WTC11 (cell line): ENCODE results near the gene ATP13A5. TPM values are rescaled to one million over a fixed set of nuclear protein-coding genes. Genes with fewer than 3 reads are reported as not detected.
A peak's percentile ranks its signal among the peaks of the same experiment; 100 is the strongest.

Source experiments
- ATAC-seq: fragments of 200-7000 bp; cut with Tn5 transposase; 2 replicates; pipeline ENCODE4 v1.10.0; 2021; ENCODE audit warnings: mild to moderate bottlenecking, moderate library complexity
- CTCF ChIA-PET: fragments of 300-600 bp; sonication (Branson Sonifier 250); formaldehyde crosslinking; loops from one replicate; lab custom pipeline; 2021; ENCODE audit warnings: antibody characterized with exemption; lab: Charles Lee
- POLR2A ChIA-PET: fragments of 350-600 bp; sonication (Branson Sonifier 250); formaldehyde crosslinking; loops from one replicate; lab custom pipeline; 2021; ENCODE audit warnings: antibody characterized with exemption; lab: Charles Lee
- DNase-seq: peaks from one replicate; pipeline ENCODE4 v3.0.0; 2021; ENCODE audit warnings: low spot score
- H3K27ac Mint-ChIP-seq: 2 replicates; pipeline ENCODE4 v1.8.0; 2021; ENCODE audit warnings: mixed read lengths
- H3K27me3 Mint-ChIP-seq: 2 replicates; pipeline ENCODE4 v1.8.0; 2021; ENCODE audit warnings: low read depth, mild to moderate bottlenecking, moderate library complexity, mixed read lengths
- H3K36me3 Mint-ChIP-seq: 2 replicates; pipeline ENCODE4 v1.8.0; 2021; ENCODE audit warnings: mixed read lengths
- H3K4me1 Mint-ChIP-seq: 2 replicates; pipeline ENCODE4 v1.8.0; 2022; ENCODE audit warnings: mixed read lengths
- H3K4me3 Mint-ChIP-seq: 2 replicates; pipeline ENCODE4 v1.8.0; 2021; ENCODE audit warnings: mild to moderate bottlenecking, moderate library complexity, mixed read lengths
- H3K9me3 Mint-ChIP-seq: 2 replicates; pipeline ENCODE4 v1.8.0; 2021; ENCODE audit warnings: mixed read lengths
- ATF6 ChIP-seq: sonication (generic); formaldehyde crosslinking; IDR thresholded peaks from 2 replicates; pipeline ENCODE4 v1.8.1; 2023; ENCODE audit warnings: mild to moderate bottlenecking, missing genetic modification reagents
- ELF4 ChIP-seq: sonication (generic); formaldehyde crosslinking; IDR thresholded peaks from 2 replicates; pipeline ENCODE4 v1.8.1; 2022; ENCODE audit warnings: low read depth, mild to moderate bottlenecking, moderate library complexity, missing genetic modification reagents
- FOXJ3 ChIP-seq: sonication (generic); formaldehyde crosslinking; IDR thresholded peaks from 2 replicates; pipeline ENCODE4 v1.9.0; 2021; ENCODE audit warnings: missing genetic modification reagents, mild to moderate bottlenecking, borderline replicate concordance
- GTF2I ChIP-seq: fragments of 250-450 bp; sonication (Bioruptor Pico); conservative IDR thresholded peaks from 2 replicates; pipeline ENCODE4 v1.4.0; 2021; ENCODE audit warnings: mild to moderate bottlenecking
- KAT7 ChIP-seq: sonication (generic); formaldehyde crosslinking; IDR thresholded peaks from 2 replicates; pipeline ENCODE4 v1.8.1; 2023; ENCODE audit warnings: missing genetic modification reagents, mild to moderate bottlenecking, borderline replicate concordance
- MAX ChIP-seq: sonication (generic); formaldehyde crosslinking; IDR thresholded peaks from 2 replicates; pipeline ENCODE4 v1.8.0; 2022; ENCODE audit warnings: mild to moderate bottlenecking, missing genetic modification reagents
- NFYB ChIP-seq: sonication (generic); formaldehyde crosslinking; conservative IDR thresholded peaks from 2 replicates; pipeline ENCODE4 v1.8.0; 2022; ENCODE audit warnings: low read depth, missing genetic modification reagents
- NR2C2 ChIP-seq: sonication (generic); formaldehyde crosslinking; IDR thresholded peaks from 2 replicates; pipeline ENCODE4 v1.8.0; 2022; ENCODE audit warnings: mild to moderate bottlenecking, missing genetic modification reagents
- NR3C1 ChIP-seq: sonication (generic); formaldehyde crosslinking; conservative IDR thresholded peaks from 2 replicates; pipeline ENCODE4 v1.8.1; 2023; ENCODE audit warnings: low read depth, mild to moderate bottlenecking, missing genetic modification reagents
- OVOL2 ChIP-seq: fragments of 250-450 bp; sonication (Bioruptor Pico); IDR thresholded peaks from 2 replicates; pipeline ENCODE4 v1.9.0; 2021; ENCODE audit warnings: mild to moderate bottlenecking, borderline replicate concordance
- PREB ChIP-seq: sonication (generic); formaldehyde crosslinking; IDR thresholded peaks from 2 replicates; pipeline ENCODE4 v1.8.1; 2022; ENCODE audit warnings: mild to moderate bottlenecking, missing genetic modification reagents, moderate library complexity, borderline replicate concordance
- SMAD4 ChIP-seq: sonication (generic); formaldehyde crosslinking; IDR thresholded peaks from 2 replicates; pipeline ENCODE4 v1.8.0; 2022; ENCODE audit warnings: mild to moderate bottlenecking, missing genetic modification reagents
- SOX15 ChIP-seq: fragments of 250-450 bp; sonication (Bioruptor Pico); IDR thresholded peaks from 2 replicates; pipeline ENCODE4 v1.9.0; 2021; ENCODE audit warnings: mild to moderate bottlenecking
- SP1 ChIP-seq: sonication (generic); formaldehyde crosslinking; conservative IDR thresholded peaks from 2 replicates; pipeline ENCODE4 v1.8.1; 2022; ENCODE audit warnings: missing genetic modification reagents
- TCF7 ChIP-seq: sonication (generic); formaldehyde crosslinking; IDR thresholded peaks from 2 replicates; pipeline ENCODE4 v1.8.0; 2022; ENCODE audit warnings: mild to moderate bottlenecking, low read depth, missing genetic modification reagents, moderate library complexity
- TEAD1 ChIP-seq: sonication (generic); formaldehyde crosslinking; IDR thresholded peaks from 2 replicates; pipeline ENCODE4 v1.8.0; 2022; ENCODE audit warnings: mild to moderate bottlenecking, missing genetic modification reagents
- USF1 ChIP-seq: sonication (generic); formaldehyde crosslinking; IDR thresholded peaks from 2 replicates; pipeline ENCODE4 v1.8.0; 2022; ENCODE audit warnings: mild to moderate bottlenecking, missing genetic modification reagents
- USF2 ChIP-seq: sonication (generic); formaldehyde crosslinking; IDR thresholded peaks from 2 replicates; pipeline ENCODE4 v1.8.1; 2023; ENCODE audit warnings: mild to moderate bottlenecking, missing genetic modification reagents, moderate library complexity
- ZBTB21 ChIP-seq: sonication (generic); formaldehyde crosslinking; IDR thresholded peaks from 2 replicates; pipeline ENCODE4 v1.8.1; 2023; ENCODE audit warnings: mild to moderate bottlenecking, missing genetic modification reagents, borderline replicate concordance
- ZNF219 ChIP-seq: sonication (generic); formaldehyde crosslinking; IDR thresholded peaks from 2 replicates; pipeline ENCODE4 v1.8.0; 2023; ENCODE audit warnings: missing genetic modification reagents, mild to moderate bottlenecking, borderline replicate concordance
- ZNF263 ChIP-seq: sonication (generic); formaldehyde crosslinking; IDR thresholded peaks from 2 replicates; pipeline ENCODE4 v1.8.1; 2022; ENCODE audit warnings: low read depth, mild to moderate bottlenecking, moderate library complexity, missing genetic modification reagents
- ZNF281 ChIP-seq: sonication (generic); formaldehyde crosslinking; IDR thresholded peaks from 2 replicates; pipeline ENCODE4 v1.8.0; 2023; ENCODE audit warnings: mild to moderate bottlenecking, missing genetic modification reagents
- ZNF317 ChIP-seq: sonication (generic); formaldehyde crosslinking; IDR thresholded peaks from 2 replicates; pipeline ENCODE4 v1.8.1; 2023; ENCODE audit warnings: low read depth, mild to moderate bottlenecking, moderate library complexity, missing genetic modification reagents, borderline replicate concordance
- ZNF512 ChIP-seq: sonication (generic); formaldehyde crosslinking; IDR thresholded peaks from 2 replicates; pipeline ENCODE4 v1.8.1; 2022; ENCODE audit warnings: missing genetic modification reagents, borderline replicate concordance
- total RNA-seq: library from RNA; stranded (reverse); gene quantifications from 3 replicates; pipeline ENCODE4 v1.2.3, GENCODE V29; 2021

ATP13A5 gene
- total RNA-seq, 1 experiment from 2014 or later: not detected

- Mint-ChIP-seq H3K9me3 (peaks cover 78% of the 10 kb centered on the region), H3K36me3 (peaks cover 34% of the 10 kb centered on the region), H3K27me3 (0 out of 2 replicates have a peak, but pooled peaks cover 4% of the 10 kb centered on the region), H3K4me3 (no peak overlapping the region), H3K27ac (no peak overlapping the region), H3K4me1 (peaks cover 8% of the 10 kb centered on the region)
- ATAC-seq (peak; percentile 67), DNase-seq (no peak)
- CTCF ChIA-PET: no interaction called here
- no peak for TF ChIP-seq KAT7
- TF ChIP-seq ZNF219 (CRISPR knock-in tag): no peak
- no peak for TF ChIP-seq ZBTB21 (CRISPR knock-in tag)
- no peak for TF ChIP-seq USF1 (CRISPR knock-in tag)
- no peak for TF ChIP-seq SOX15 (CRISPR knock-in tag)
- TF ChIP-seq ELF4: no peak
- no peak for TF ChIP-seq OVOL2
- TF ChIP-seq NR2C2 (CRISPR knock-in tag): no peak
- TF ChIP-seq ZNF512 (CRISPR knock-in tag): no peak
- no peak for TF ChIP-seq ZNF317 (CRISPR knock-in tag)
- TF ChIP-seq NR3C1 (CRISPR knock-in tag): no peak
- no peak for TF ChIP-seq USF2 (CRISPR knock-in tag)
- no peak for TF ChIP-seq FOXJ3
- TF ChIP-seq GTF2I: no peak
- no peak for TF ChIP-seq ATF6 (CRISPR knock-in tag)
- TF ChIP-seq ZNF263 (CRISPR knock-in tag): no peak
- TF ChIP-seq TCF7: no peak
- no peak for TF ChIP-seq PREB (CRISPR knock-in tag)
- POLR2A ChIA-PET: interaction anchor here (1.0 kb wide), 1 partner anchor 17 kb away, joined by 3 read pairs; no protein-coding TSS in a partner anchor
These were observed 40.2 kb upstream of the ATP13A5 start for GRCh38 chr3:193418576-193419373.

GRCh38 chr3:193416629-193417028 is 38.1 kb upstream of the ATP13A5 start:
- ChIA-PET CTCF (no interaction called here), POLR2A (no interaction called here)
- ATAC-seq: no peak
- Mint-ChIP-seq H3K27me3 (0 out of 2 replicates have a peak, but pooled peaks cover 4% of the 10 kb centered on the region), H3K4me3 (no peak overlapping the region), H3K4me1 (peaks cover 8% of the 10 kb centered on the region), H3K9me3 (peaks cover 72% of the 10 kb centered on the region), H3K27ac (no peak overlapping the region), H3K36me3 (peaks cover 35% of the 10 kb centered on the region)
- TF ChIP-seq TEAD1 (no peak), ZNF512 (CRISPR knock-in tag) (no peak), SMAD4 (no peak), NFYB (CRISPR knock-in tag) (no peak), ZBTB21 (CRISPR knock-in tag) (no peak), SP1 (CRISPR knock-in tag) (no peak), MAX (no peak), ZNF281 (CRISPR knock-in tag) (no peak)
- DNase-seq: no peak
